Mucosa of descending colon (tissue), 3 donors: Measurements from ENCODE around the gene KRTDAP. TPM values are rescaled to one million over a fixed set of nuclear protein-coding genes. Genes with fewer than 3 reads are reported as not detected.

Experiments used
- ATAC-seq: fragments of 200-7000 bp; cut with Tn5 transposase; one replicate; pipeline ENCODE4 v1.9.1; 2020; ENCODE audit warnings: mild to moderate bottlenecking, moderate library complexity
- DNase-seq, 3 donors: peaks; one replicate each; pipeline ENCODE4 v3.0.0-alpha.2; 2020
- H3K36me3 ChIP-seq: fragments of 200-600 bp; one replicate; pipeline ENCODE4 v1.8.0; 2021; ENCODE audit warnings: low read depth, mild to moderate bottlenecking
- H3K4me1 ChIP-seq: fragments of 200-600 bp; one replicate; pipeline ENCODE4 v1.8.0; 2021; ENCODE audit warnings: low read depth, mild to moderate bottlenecking
- H3K4me3 ChIP-seq: fragments of 200-600 bp; one replicate; pipeline ENCODE4 v1.8.0; 2021; ENCODE audit warnings: mild to moderate bottlenecking
- H3K9me3 ChIP-seq: fragments of 200-600 bp; one replicate; pipeline ENCODE4 v1.8.0; 2021; ENCODE audit warnings: mild to moderate bottlenecking
- CTCF ChIP-seq: fragments of 200-600 bp; IDR thresholded peaks from one replicate; pipeline ENCODE4 v1.8.0; 2022; ENCODE audit warnings: antibody characterized with exemption, mild to moderate bottlenecking
- intact Hi-C, 2 donors: fragments of 100-400 bp; cut with DNase I in 1 of 2; cut with micrococcal nuclease in 1 of 2; formaldehyde crosslinking; loops; one replicate each; pipeline versions ENCODE4 v1.11.0 to v1.11.1; 2022; cut with DNase I, micrococcal nuclease
- long read RNA-seq, 2 donors: library from polyadenylated mRNA; unstranded; transcript quantifications; one replicate each; pipeline ENCODE4 v2.0.0, GENCODE V29; 2019 to 2021
- total RNA-seq, 3 donors: library from RNA; stranded (reverse); fragmentation: NEBNext Ultra II Directional in 2 of 3; extraction: Animal tissue kit (Norgen Biotek cat#: 25700) in 2 of 3; gene quantifications; one replicate each; pipeline versions ENCODE4 v1.2.1 to v1.2.4, GENCODE V29; 2021 to 2023
- donor health status: DM: no; HTN: no; CAD: no; lungs with moderate emphysema.
- donor health status: DM: no; HTN: no; CAD: no.
- donor health status: DM: no; HTN: yes; CAD: no.

The KRTDAP gene
- not detected for total RNA-seq
- long read RNA-seq, donor 1, result 0 reads
- long read RNA-seq, donor 2, result 0 reads

- intact Hi-C loops, result loop anchor here in 1 of 2 donors (10.0 kb wide), 1 partner anchor 136 kb away; the partner anchor contains the start of gene FFAR3
- no peak for DNase-seq
- no peak for ATAC-seq
- H3K9me3 ChIP-seq, result no peaks in the 10 kb centered on the region
- TF ChIP-seq CTCF, result no peak
- H3K36me3 ChIP-seq, result no peaks in the 10 kb centered on the region
- peaks cover 8% of the 10 kb centered on the region for H3K4me1 ChIP-seq
- H3K4me3 ChIP-seq, result no peak within 1 kb of the TSS
These were observed at the start of gene KRTDAP for GRCh38 chr19:35490364-35490763. TSS of gene KRTDAP (minus strand) at chr19:35490464. CDS start at chr19:35490442, 22 bp downstream.

- H3K4me3 ChIP-seq, result no peak overlapping the region
- TF ChIP-seq CTCF, result no peak
- no peaks in the 10 kb centered on the region for H3K4me1 ChIP-seq
- ATAC-seq (no peak), DNase-seq (no peak)
- no peaks in the 10 kb centered on the region for H3K36me3 ChIP-seq
- H3K9me3 ChIP-seq, result no peaks in the 10 kb centered on the region
- intact Hi-C loops, result no loop called here
These were observed 49.6 kb upstream of the KRTDAP start for GRCh38 chr19:35539850-35540249.

- Histone ChIP-seq H3K4me1 (no peaks in the 10 kb centered on the region), H3K9me3 (no peaks in the 10 kb centered on the region), H3K4me3 (no peak overlapping the region), H3K36me3 (no peaks in the 10 kb centered on the region)
- no peak for TF ChIP-seq CTCF
- ATAC-seq (no peak), DNase-seq (no peak)
- intact Hi-C loops, result no loop called here
These were observed 49.0 kb upstream of the KRTDAP start for GRCh38 chr19:35539314-35539713.

GRCh38 chr19:35534803-35535480 is 44.7 kb upstream of the KRTDAP start:
- DNase-seq (no peak), ATAC-seq (no peak)
- H3K9me3 ChIP-seq, result no peaks in the 10 kb centered on the region
- intact Hi-C loops, result no loop called here
- TF ChIP-seq CTCF, result no peak
- peaks cover 3% of the 10 kb centered on the region for H3K4me1 ChIP-seq
- no peak overlapping the region for H3K4me3 ChIP-seq
- no peaks in the 10 kb centered on the region for H3K36me3 ChIP-seq

GRCh38 chr19:35533822-35534392 is 43.6 kb upstream of the KRTDAP start:
- intact Hi-C loops, result no loop called here
- Histone ChIP-seq H3K4me1 (peaks cover 3% of the 10 kb centered on the region), H3K4me3 (no peak overlapping the region), H3K36me3 (no peaks in the 10 kb centered on the region), H3K9me3 (no peaks in the 10 kb centered on the region)
- DNase-seq (peak; percentile 55 to 73 (median 66)), ATAC-seq (peak; percentile 78)
- no peak for TF ChIP-seq CTCF
